Endodermal cell (in vitro differentiated cells): Measurements from ENCODE around the gene ITGA5. TPM values are rescaled to one million over a fixed set of nuclear protein-coding genes. Genes with fewer than 3 reads are reported as not detected.

Experiments used
- DNase-seq: peaks from one replicate; pipeline ENCODE4 v3.0.0-alpha.2; 2017
- H3K27ac ChIP-seq: 2 replicates; pipeline ENCODE4 v1.5.1; 2013; ENCODE audit warnings: mild to moderate bottlenecking, low read depth, low read length, moderate library complexity
- H3K27me3 ChIP-seq: 2 replicates; pipeline ENCODE4 v1.6.1; 2013; ENCODE audit warnings: mild to moderate bottlenecking, low read length, moderate library complexity; ENCODE audit not compliant: insufficient read depth, control insufficient read depth, poor library complexity, severe bottlenecking
- H3K36me3 ChIP-seq: 2 replicates; pipeline ENCODE4 v1.7.0; 2013; ENCODE audit warnings: mild to moderate bottlenecking, low read length, moderate library complexity; ENCODE audit not compliant: control insufficient read depth, insufficient read depth
- H3K4me1 ChIP-seq: one replicate; pipeline ENCODE4 v1.7.0; 2013; ENCODE audit warnings: low read length; ENCODE audit not compliant: control insufficient read depth, insufficient read depth
- H3K4me3 ChIP-seq: 2 replicates; pipeline ENCODE4 v1.5.1; 2013; ENCODE audit warnings: mild to moderate bottlenecking, low read length, moderate library complexity
- H3K9ac ChIP-seq: 2 replicates; pipeline ENCODE4 v1.6.1; 2013; ENCODE audit warnings: mild to moderate bottlenecking, low read length, moderate library complexity; ENCODE audit not compliant: poor library complexity, severe bottlenecking; ENCODE audit errors: extremely low read depth
- H3K9me3 ChIP-seq: 2 replicates; pipeline ENCODE4 v1.6.1; 2013; ENCODE audit warnings: mild to moderate bottlenecking, low read length, moderate library complexity; ENCODE audit not compliant: control insufficient read depth
- H3K27ac Mint-ChIP-seq: 2 replicates; pipeline ENCODE4 v1.8.0; 2020; ENCODE audit warnings: mixed read lengths
- H3K27me3 Mint-ChIP-seq: 2 replicates; pipeline ENCODE4 v1.8.0; 2021; ENCODE audit warnings: mild to moderate bottlenecking, mixed read lengths; ENCODE audit not compliant: insufficient read depth
- H3K36me3 Mint-ChIP-seq: 2 replicates; pipeline ENCODE4 v1.8.0; 2020; ENCODE audit warnings: low read depth, mixed read lengths
- H3K4me1 Mint-ChIP-seq: 2 replicates; pipeline ENCODE4 v1.8.0; 2020; ENCODE audit warnings: mixed read lengths
- H3K4me3 Mint-ChIP-seq: 2 replicates; pipeline ENCODE4 v1.8.0; 2020; ENCODE audit warnings: mild to moderate bottlenecking, moderate library complexity, mixed read lengths
- H3K9me3 Mint-ChIP-seq: 2 replicates; pipeline ENCODE4 v1.8.0; 2020; ENCODE audit warnings: mild to moderate bottlenecking, mixed read lengths
- WGBS, 2 experiments: methylation state at CpG; one replicate each; pipeline versions ENCODE4 v1.1.5 to v1.1.7; 2013; ENCODE audit warnings: missing lambda C conversion rate in 2 of 2, mixed read lengths in 1 of 2; ENCODE audit not compliant: insufficient coverage in 1 of 2, insufficient read length in 1 of 2; 5-methylcytosine and 5-hydroxymethylcytosine counted together
- total RNA-seq, 2 donors: library from RNA; stranded (reverse); fragmentation: NEBNext Ultra II Directional in 1 of 2; extraction: Animal tissue kit (Norgen Biotek cat#: 25700) in 1 of 2; gene quantifications; 2 replicates in 1 of 2; 3 replicates in 1 of 2; pipeline ENCODE4 v1.2.1, GENCODE V29; 2021
- TF ChIP-seq, protein P1 (sequence below): fragments of 200-600 bp; sonication (generic); conservative IDR thresholded peaks from 2 replicates; pipeline ENCODE4 v1.5.0; 2021; ENCODE audit warnings: antibody characterized with exemption, mild to moderate bottlenecking

Gene ITGA5
- total RNA-seq, 2 donors from 2014 or later = 189 to 243 TPM

DNA sequence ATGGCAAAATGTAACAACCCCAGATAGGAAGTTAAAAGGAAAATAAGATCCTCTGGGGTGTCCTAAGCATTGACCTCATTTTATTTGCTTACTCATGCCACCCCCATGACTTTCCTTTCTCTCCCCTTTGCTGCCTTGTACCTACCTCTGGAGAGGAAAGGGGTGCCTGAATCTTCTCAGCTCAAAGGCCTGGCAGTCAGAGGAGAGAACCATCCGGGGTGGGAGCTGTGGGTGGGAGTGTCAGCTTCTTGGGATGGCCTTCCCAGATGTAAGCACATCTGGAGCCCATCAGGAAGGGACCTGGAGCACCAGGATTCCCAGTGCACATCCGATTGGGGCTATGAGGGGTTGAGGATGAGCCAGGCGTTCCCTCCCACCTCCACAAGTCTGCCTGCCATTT lies 5.2 kb upstream of the ITGA5 start:
- H3K36me3 Mint-ChIP-seq = no peaks in the 10 kb centered on the region
- no peak overlapping the region for H3K27ac ChIP-seq
- H3K36me3 ChIP-seq = no peaks in the 10 kb centered on the region
- no peak overlapping the region for H3K9ac ChIP-seq
- no peak overlapping the region for H3K27ac Mint-ChIP-seq
- H3K4me3 ChIP-seq = no peak overlapping the region
- H3K9me3 ChIP-seq = no peaks in the 10 kb centered on the region
- peaks cover 72% of the 10 kb centered on the region for H3K4me1 Mint-ChIP-seq
- WGBS, 2 experiments = 85% methylated on average over 3 of the region's 3 CpGs; no CpG with 5 or more reads in 1 of the 2 experiments
- no peak overlapping the region for H3K4me3 Mint-ChIP-seq
- TF ChIP-seq, protein P1, sequence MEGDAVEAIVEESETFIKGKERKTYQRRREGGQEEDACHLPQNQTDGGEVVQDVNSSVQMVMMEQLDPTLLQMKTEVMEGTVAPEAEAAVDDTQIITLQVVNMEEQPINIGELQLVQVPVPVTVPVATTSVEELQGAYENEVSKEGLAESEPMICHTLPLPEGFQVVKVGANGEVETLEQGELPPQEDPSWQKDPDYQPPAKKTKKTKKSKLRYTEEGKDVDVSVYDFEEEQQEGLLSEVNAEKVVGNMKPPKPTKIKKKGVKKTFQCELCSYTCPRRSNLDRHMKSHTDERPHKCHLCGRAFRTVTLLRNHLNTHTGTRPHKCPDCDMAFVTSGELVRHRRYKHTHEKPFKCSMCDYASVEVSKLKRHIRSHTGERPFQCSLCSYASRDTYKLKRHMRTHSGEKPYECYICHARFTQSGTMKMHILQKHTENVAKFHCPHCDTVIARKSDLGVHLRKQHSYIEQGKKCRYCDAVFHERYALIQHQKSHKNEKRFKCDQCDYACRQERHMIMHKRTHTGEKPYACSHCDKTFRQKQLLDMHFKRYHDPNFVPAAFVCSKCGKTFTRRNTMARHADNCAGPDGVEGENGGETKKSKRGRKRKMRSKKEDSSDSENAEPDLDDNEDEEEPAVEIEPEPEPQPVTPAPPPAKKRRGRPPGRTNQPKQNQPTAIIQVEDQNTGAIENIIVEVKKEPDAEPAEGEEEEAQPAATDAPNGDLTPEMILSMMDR = no peak
- H3K9me3 Mint-ChIP-seq = no peaks in the 10 kb centered on the region
- no peak for DNase-seq
- peaks cover 23% of the 10 kb centered on the region for H3K27me3 ChIP-seq
- H3K4me1 ChIP-seq = peaks cover 13% of the 10 kb centered on the region
- peaks cover 25% of the 10 kb centered on the region for H3K27me3 Mint-ChIP-seq

DNA sequence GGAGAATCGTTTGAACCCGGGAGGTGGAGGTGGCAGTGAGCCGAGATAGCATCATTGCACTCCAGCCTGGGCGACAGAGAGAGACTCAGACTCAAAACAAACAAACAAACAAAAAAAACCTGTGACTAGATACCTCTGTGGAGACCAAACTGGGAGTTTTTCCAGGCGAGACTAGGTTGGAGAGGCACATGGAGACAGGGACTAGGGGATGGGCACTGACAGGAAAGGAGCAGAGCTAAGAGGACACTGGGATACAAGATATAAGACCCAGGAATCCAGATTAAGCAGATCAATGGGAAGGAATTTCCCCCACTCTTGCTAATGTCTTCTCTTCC lies 4.7 kb upstream of the ITGA5 start:
- TF ChIP-seq, protein P1 = no peak
- Mint-ChIP-seq H3K36me3 (no peaks in the 10 kb centered on the region), H3K4me1 (peaks cover 68% of the 10 kb centered on the region), H3K27ac (peak overlapping the region; percentile 45), H3K27me3 (peaks cover 25% of the 10 kb centered on the region), H3K4me3 (no peak overlapping the region), H3K9me3 (no peaks in the 10 kb centered on the region)
- Histone ChIP-seq H3K9me3 (no peaks in the 10 kb centered on the region), H3K4me1 (peaks cover 13% of the 10 kb centered on the region), H3K36me3 (no peaks in the 10 kb centered on the region), H3K4me3 (no peak overlapping the region), H3K27ac (no peak overlapping the region), H3K27me3 (peaks cover 23% of the 10 kb centered on the region), H3K9ac (no peak overlapping the region)
- peak; percentile 45 for DNase-seq
- 69 to 86% methylated on average over 2 to 5 of the region's 5 CpGs for WGBS, 2 experiments

DNA sequence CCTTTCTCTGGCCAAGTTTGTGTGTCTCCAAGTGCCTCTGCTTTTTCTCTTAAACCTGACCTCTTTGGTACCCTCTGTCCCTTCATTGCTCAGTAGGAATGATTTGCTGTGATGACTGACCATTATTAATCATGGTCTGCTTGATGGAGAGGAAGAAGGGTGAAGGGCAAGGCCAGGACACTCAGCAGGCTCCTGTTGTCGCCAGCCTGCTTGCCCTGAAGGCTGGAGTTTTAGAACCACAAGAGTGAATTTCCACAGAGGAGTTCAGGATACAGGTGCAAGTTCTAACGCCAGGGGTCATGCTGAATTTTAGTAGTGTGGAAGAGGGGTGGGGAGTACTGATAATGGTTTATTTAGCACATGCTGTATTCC lies 2.8 kb upstream of the ITGA5 start:
- Mint-ChIP-seq H3K27me3 (peaks cover 26% of the 10 kb centered on the region), H3K27ac (no peak overlapping the region), H3K4me3 (no peak overlapping the region), H3K4me1 (peaks cover 52% of the 10 kb centered on the region), H3K36me3 (no peaks in the 10 kb centered on the region), H3K9me3 (no peaks in the 10 kb centered on the region)
- Histone ChIP-seq H3K4me3 (no peak overlapping the region), H3K9me3 (no peaks in the 10 kb centered on the region), H3K4me1 (peaks cover 8% of the 10 kb centered on the region), H3K27ac (no peak overlapping the region), H3K9ac (no peak overlapping the region), H3K27me3 (peaks cover 23% of the 10 kb centered on the region), H3K36me3 (no peaks in the 10 kb centered on the region)
- TF ChIP-seq, protein P1 = no peak
- WGBS, 2 experiments = 80 to 86% methylated on average over 1 to 2 of the region's 2 CpGs
- peak; percentile 45 for DNase-seq
